Stimulated activated CD8-positive, alpha-beta memory T cell treated with anti-CD3 and anti-CD28 coated beads, Interleukin-7, amount 100 ng/mL, for 1 hour (primary cell): ENCODE data around the gene SPATS1.

Experiments used
- DNase-seq, 2 donors: peaks; one replicate each; pipeline ENCODE4 v3.0.0-alpha.2; 2020; ENCODE audit warnings: low read depth in 2 of 2

SPATS1 gene

GRCh38 chr6:44342489-44342888 is at the start of gene SPATS1:
SPATS1 (plus strand) TSS chr6:44342650; CDS start chr6:44343096, 446 bp downstream.
- DNase-seq: no peak

GRCh38 chr6:44292661-44293365 is 49.6 kb upstream of the SPATS1 start:
- DNase-seq: no peak

DNA sequence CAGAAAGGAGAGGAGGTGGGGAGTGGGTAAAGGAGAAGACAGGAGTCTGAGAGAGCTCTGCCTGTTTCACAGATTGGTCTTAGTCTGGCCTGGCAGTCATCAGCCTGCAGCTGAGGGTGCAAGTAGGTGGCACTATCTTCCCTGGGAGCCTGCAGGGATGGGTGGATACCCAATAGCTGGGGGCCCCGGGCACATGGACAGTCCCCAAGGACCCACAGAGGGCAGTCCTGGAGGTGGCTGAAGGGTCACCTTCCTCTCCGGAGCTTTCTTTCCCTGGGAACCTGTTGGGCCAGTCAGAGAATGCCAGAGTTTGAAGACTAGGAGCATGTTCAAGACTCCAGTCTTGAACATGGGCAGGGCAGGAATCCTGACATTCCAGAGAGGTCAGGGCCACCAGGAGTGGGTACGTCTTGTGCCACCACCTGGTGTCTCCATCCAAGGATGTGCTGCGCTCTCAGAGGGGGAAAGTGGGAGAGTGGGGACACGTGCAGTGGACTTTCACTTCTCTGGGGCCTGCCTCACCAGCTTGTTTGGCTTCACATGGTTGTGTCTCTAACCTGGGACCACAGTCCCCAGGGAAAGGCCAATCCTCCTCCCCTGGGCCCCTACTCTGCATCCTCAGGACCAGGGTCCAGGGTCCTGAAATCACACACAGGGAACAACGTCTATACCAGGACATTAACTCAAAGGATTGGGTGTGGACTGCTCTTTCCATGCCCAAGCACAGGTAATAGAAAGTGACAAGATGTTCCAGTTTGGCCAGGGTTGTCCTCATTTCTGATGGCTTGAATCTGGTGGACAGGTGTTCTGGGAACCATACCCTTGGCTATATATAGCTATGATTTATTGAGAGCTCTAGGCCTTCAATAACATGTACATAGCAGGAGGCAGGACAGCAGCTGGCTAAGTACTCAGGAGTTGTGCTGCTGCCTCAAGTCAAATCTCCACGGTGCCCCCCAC is 47.3 kb upstream of the SPATS1 start:
- no peak for DNase-seq

- DNase-seq: peak in 1 of 2 donors; percentile 19
These were observed 45.1 kb upstream of the SPATS1 start for GRCh38 chr6:44297063-44298038.

DNA sequence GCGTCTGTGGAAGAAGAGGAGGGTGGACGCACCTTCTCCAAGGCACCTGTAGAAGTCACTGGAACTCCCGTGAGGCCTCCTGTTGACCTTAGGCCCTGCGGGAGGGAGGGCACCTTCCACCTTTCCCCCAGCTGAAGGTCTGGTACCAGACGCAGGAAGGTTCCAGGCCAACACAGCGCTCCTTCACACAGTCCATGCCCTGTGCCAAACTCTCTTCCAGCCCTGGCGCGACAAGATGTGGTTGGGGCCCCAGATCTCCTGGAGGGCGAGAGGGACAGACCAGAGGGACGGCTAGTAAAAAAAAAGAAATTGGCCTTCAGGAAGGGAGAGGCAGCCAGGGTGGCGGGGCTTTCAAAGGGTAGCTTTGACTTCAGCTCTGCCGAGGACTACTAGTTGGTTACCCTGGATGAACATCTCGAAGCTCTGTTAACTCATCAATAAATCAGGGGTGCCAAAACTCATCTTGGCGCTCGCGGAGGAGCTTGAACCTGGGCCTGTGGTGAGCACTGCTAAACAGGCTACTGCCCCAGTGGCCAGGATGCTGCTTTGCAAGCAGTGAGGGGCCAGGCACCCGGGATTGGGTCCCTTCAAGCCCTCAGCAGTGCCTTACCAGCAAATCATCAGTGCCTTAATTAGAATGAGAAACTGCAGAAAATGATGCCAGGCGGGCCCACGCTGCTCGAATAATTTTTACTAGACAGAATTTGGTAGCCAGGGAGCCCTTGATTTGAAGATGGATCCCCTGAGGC is 44.2 kb upstream of the SPATS1 start:
- no peak for DNase-seq

DNA sequence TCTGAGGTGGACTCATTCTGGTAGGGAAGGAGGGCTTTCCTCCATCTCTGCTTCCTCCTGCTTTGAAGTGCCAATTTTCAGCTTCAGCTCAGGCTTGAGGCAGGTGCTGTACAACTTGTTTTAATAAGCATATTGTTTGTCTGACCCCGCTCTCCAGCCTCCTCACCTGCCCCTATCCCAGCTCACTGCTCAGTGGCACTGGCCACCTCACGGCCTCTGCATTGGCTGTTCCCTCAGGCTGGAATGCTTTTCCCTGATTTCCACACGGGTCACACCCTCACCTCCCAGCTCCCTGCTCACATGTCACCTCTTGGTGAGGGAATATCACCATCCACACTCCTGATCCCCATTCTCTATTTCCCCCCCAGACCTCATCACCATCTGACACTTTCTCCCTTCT is 43.6 kb upstream of the SPATS1 start:
- no peak for DNase-seq

DNA sequence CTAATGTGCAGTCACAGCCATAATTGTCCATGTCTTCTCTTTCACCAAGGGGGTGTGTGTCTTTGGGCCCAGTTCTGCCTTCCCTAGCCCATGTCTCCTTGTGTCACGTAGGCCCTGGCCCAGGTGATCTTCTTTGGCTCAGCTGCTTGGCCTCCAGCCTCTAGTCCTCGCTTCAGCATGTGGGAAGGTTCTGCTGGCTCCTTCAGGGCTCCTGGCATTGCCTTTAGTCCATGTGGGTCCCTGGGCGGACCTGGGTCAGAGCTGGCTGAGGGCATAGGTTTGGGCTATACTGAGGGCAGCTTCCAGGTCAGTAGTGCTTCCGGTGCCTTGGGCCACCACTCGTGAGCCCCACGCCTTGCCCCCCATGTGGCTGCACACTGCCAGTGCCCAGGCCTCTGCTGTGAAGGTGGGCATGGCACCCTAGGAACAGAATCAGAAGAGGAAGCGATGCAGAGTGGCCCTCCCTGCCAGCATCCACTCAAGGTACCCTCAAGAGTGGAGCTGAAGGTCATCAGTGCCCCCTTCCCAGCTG is 42.1 kb upstream of the SPATS1 start:
- DNase-seq: no peak

- no peak for DNase-seq
These were observed 41.3 kb upstream of the SPATS1 start for GRCh38 chr6:44301106-44301505.

DNA sequence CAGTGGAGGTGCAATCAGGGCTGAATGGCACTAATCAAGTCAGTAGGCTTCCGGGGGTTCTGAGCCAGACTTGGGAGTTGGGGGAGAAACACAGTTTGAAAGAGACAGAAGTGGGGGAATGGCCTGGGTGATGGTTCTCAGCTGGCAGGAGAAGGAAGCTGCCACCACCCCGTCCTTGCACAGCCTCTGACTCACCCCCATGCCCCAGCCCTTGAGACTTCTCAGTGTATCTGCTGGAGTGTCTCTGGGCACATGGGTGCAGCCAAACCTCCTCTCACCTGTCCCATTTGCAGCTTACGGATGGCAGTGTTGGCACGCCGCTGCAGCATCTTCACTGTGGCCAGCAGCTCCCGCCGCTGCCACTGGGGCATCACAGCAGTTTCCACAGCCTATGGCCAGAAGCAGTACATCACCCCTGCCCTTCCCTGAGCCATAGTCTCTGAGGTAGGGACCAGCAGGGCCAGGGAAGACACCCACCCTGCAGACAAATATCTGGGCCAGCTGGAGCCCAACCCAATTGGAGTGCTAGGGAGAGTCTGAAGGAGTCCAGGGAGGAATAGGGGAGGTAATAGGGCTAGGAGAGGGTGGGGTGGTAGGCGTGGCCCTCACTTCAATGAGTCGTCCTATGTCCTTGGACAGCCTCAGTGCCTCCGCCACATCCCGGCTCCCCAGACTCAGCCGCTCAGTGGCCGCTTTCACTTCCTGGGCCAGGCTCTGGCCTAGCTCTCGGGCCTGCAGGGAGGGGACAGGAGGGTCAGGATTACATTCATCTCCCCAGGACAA is 40.5 kb upstream of the SPATS1 start:
- DNase-seq: no peak

DNA sequence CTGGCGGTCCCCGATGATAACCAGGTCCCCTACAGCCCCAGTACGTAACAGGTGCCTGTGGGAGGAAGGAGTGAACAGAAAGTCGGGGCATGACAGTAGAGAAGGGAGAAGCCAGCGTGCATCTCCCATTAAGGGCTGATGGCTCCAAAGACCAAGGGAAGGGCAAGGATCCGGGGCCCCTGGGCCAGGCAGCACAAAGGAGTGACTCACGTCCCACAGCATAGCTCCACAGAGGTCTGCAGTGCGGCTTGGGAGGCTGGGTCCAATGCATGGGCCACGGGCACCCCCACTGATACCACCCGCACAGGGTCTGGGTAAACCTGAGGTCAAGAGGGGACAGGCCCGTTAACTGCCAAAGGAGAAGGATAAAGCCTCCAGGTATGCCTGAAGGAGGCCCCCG is 39.6 kb upstream of the SPATS1 start:
- DNase-seq: no peak

GRCh38 chr6:44303842-44304241 is 38.6 kb upstream of the SPATS1 start:
- DNase-seq: no peak

DNA sequence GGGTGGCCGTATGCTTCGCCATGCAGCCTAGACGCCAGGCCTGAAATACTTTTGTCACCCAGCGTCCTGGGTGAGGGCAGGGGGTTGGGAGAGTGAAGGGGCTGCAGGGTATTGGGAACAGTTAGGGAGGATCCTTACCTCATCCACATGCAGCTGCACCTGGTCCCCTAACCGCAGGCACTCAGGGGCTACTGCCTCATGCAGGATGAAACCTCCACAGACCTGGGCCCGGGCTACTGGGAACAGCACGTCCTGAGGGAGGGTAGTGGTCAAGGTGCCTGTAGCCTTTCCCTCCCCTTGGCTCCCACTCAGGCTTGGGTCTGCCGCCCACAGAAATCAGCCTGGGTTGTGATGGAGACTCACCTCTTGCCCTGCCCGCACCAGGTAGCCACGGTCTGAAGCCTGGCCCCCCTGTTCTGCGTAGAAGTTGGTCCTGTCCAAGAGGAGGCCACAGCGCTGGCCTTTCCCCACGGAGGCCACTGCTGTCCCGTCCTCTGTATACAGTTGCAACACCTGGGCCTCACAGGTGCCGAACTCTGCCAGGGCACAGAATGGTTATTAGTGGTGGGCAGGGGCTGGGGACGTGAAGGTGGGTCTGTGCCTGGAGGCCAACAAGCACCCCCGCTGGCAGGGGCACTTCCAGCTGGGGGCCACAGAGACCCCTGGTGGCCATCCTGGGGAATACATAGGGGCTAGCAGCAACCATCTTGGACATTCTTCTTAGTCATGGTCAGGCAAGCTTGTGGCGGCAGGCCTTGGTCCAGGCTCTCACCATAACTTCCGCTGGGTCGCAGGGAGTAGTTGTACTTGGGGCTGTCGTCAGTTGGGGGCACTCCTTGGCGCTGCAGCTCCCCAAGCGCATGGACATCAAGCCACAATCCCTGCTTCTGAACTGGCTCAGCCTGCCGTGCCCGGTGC is 37.9 kb upstream of the SPATS1 start:
- peak in 1 of 2 donors; percentile 6 for DNase-seq

- no peak for DNase-seq
These were observed 37.2 kb upstream of the SPATS1 start for GRCh38 chr6:44305200-44305725.

DNA sequence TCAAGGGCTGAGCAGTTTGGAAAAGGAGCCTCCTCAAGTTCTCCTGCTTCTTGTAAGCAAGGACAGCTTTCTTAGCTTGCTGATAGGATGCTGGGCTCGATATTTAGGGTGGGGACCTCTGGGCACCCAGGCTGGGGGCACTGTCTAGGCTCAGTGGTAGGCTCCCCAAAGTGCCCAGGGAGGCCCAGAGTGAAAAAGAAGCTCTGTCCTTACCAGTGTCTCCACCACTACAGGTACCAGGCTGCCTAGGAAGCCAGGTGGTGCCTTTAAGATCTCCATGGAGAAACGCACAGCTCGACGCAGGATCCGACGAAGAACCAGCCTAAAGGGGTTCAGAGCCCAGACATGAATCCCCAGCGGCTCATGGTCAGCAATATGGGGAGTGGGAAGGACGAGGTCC is 35.7 kb upstream of the SPATS1 start:
- DNase-seq: no peak

DNA sequence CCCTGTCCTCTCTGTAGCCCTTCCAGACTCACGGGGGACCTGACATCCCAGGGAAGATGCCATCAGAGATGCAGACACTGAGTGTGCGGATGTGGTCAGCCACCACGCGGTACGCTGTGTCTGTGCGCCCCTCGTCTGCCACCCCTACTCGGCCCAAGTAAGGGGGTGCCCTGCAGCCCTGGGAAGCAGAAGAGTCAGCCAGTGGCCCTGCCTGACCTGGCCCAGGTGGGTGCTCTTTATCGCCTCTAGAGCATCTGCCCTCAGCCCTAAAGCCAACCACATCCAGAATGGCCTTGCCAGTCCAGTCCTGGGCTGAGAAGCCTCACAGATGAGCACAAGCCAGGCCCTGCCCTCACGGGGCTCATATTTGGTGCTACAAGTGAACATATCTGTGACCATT is 35.2 kb upstream of the SPATS1 start:
- no peak for DNase-seq

DNA sequence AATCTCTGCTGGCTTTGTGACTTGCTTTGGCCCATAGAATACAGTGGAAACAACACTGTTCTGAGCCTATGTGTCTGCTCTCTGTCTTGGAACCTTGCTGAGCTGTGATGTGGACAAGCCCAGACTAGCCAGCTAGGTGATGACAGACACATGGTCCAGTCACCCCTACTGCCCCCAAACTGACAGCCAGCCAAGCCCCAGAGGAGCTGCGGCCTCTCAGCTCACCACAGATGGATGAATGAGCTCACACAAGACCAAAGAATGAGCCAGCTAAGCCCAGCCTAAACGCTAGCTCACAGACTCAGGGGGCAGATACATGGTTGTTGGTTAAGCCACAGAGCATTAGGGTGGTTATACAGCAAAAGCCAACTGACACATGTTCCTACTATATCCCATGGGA is 33.4 kb upstream of the SPATS1 start:
- DNase-seq: no peak

DNA sequence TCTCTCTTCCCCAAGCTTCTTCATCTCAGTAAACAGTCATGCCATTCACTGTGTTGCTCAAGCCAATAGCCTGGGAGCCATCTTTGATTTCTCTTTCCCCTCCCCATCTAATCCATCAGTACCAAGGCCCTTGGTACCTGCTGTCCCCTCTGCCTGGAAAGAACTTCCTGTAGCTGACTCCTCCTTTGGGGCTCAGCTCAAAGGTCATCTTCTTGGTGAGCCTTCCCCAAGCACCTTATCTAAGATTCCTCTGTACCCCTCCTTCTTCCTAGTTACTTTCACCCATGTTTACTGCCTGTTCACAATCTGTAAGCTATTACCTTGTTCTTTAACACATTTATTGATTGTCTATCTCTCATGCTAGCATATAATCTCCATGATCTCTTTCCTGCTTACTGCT is 32.8 kb upstream of the SPATS1 start:
- no peak for DNase-seq

DNA sequence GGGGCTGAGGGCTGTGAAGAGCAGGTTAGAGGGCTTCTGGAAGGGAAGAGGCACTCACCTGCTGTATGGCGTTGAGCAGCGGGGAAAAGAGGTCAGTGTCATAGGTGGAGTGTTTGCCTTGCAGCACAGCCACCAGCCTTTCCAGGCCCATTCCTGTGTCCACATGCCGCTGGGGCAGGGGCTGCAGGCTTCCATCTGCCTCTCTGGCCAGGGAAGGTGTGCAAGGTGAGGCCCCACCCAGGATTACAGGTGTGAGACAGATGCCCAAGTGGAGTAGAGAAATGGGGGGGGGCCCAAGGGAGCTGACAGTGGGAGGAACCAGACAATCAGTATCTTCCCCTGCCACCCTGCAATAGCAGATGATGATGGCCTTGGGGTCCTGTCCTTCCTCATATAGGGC is 32.2 kb upstream of the SPATS1 start:
- DNase-seq: no peak

DNA sequence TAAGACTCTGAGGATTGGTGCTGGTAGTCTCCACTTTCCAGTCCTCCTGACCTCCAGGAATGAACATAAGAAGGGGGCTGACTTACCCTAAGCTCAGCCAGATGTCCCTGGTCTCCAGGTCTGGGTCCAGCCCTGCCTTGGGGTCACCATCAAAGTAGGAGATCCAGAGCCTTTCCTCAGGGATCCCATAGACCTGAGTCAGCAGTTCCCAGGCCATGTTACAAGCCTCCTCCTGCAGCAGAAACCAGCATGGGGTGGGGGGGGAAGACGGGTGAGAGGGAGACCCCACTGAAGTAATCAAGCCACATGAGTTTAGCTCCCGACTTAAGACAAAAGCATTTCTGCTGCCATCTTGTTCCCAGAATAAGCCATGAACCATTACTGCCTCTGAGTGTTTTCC is 31.1 kb upstream of the SPATS1 start:
- DNase-seq: no peak
